ENCODE measurements around the gene ROCK2. TPM values are rescaled to one million over a fixed set of nuclear protein-coding genes. Genes with fewer than 3 reads are reported as not detected.

The ROCK2 gene
- total RNA-seq, 2 donors from 2014 or later, result 29.6 to 32.2 TPM

- Histone ChIP-seq H3K4me1 (replicated peaks) (no peaks in the 10 kb centered on the region), H3K27ac (no peak overlapping the region), H3K4me3 (no peak overlapping the region), H3K27me3 (replicated peaks; ENCODE audit: insufficient read depth) (no peaks in the 10 kb centered on the region), H3K36me3 (no peaks in the 10 kb centered on the region), H3K9me3 (no peaks in the 10 kb centered on the region)
- DNase-seq (ENCODE audit: low spot score), result no peak
- WGBS, result 78% methylated on average over 14 of the region's 14 CpGs
- no peak for TF ChIP-seq CTCF (IDR thresholded peaks at IDR 0.05)
- intact Hi-C loops (cut with DNase I), result loop anchor here (5.0 kb wide), 1 partner anchor 253 kb away; no protein-coding TSS in a partner anchor
Measured at GRCh38 chr2:11158916-11159573, 185.4 kb downstream of the ROCK2 start.

GRCh38 chr2:11157731-11158130 is 186.7 kb downstream of the ROCK2 start:
- Histone ChIP-seq H3K4me3 (no peak overlapping the region), H3K9me3 (no peaks in the 10 kb centered on the region), H3K27ac (no peak overlapping the region), H3K27me3 (replicated peaks; ENCODE audit: insufficient read depth) (no peaks in the 10 kb centered on the region), H3K36me3 (no peaks in the 10 kb centered on the region), H3K4me1 (replicated peaks) (no peaks in the 10 kb centered on the region)
- intact Hi-C loops (cut with DNase I), result loop anchor here (5.0 kb wide), 1 partner anchor 255 kb away; no protein-coding TSS in a partner anchor
- WGBS, result 96% methylated on average over 4 of the region's 4 CpGs
- TF ChIP-seq CTCF (IDR thresholded peaks at IDR 0.05) (no peak), POLR2AphosphoS5 (IDR thresholded peaks at IDR 0.05) (no peak), POLR2A (IDR thresholded peaks at IDR 0.05) (no peak)
- no peak for DNase-seq (ENCODE audit: low spot score)

GRCh38 chr2:11157296-11157695 is 187.1 kb downstream of the ROCK2 start:
- Histone ChIP-seq H3K36me3 (no peaks in the 10 kb centered on the region), H3K9me3 (no peaks in the 10 kb centered on the region), H3K4me1 (replicated peaks) (no peaks in the 10 kb centered on the region), H3K4me3 (no peak overlapping the region), H3K27ac (no peak overlapping the region), H3K27me3 (replicated peaks; ENCODE audit: insufficient read depth) (no peaks in the 10 kb centered on the region)
- WGBS, result 94% methylated on average over 6 of the region's 6 CpGs
- intact Hi-C loops (cut with DNase I), result loop anchor here (5.0 kb wide), 1 partner anchor 255 kb away; no protein-coding TSS in a partner anchor
- no peak for TF ChIP-seq POLR2A (IDR thresholded peaks at IDR 0.05)
- TF ChIP-seq POLR2AphosphoS5 (IDR thresholded peaks at IDR 0.05), result no peak
- TF ChIP-seq CTCF (IDR thresholded peaks at IDR 0.05), result no peak
- DNase-seq (ENCODE audit: low spot score), result no peak

- intact Hi-C loops (cut with DNase I), result loop anchor here (5.0 kb wide), 1 partner anchor 256 kb away; no protein-coding TSS in a partner anchor
- TF ChIP-seq CTCF (IDR thresholded peaks at IDR 0.05), result no peak
- no peak for TF ChIP-seq POLR2AphosphoS5 (IDR thresholded peaks at IDR 0.05)
- no peak for TF ChIP-seq POLR2A (IDR thresholded peaks at IDR 0.05)
- no peak overlapping the region for H3K4me3 ChIP-seq
- H3K27ac ChIP-seq, result no peak overlapping the region
- WGBS, result 94% methylated on average over 13 of the region's 13 CpGs
- no peaks in the 10 kb centered on the region for H3K9me3 ChIP-seq
- H3K36me3 ChIP-seq, result no peaks in the 10 kb centered on the region
- DNase-seq (ENCODE audit: low spot score), result no peak
- no peaks in the 10 kb centered on the region for H3K27me3 ChIP-seq (replicated peaks; ENCODE audit: insufficient read depth)
- H3K4me1 ChIP-seq (replicated peaks), result no peaks in the 10 kb centered on the region
Measured at GRCh38 chr2:11156396-11157075, 187.9 kb downstream of the ROCK2 start.
